IMR-90 (cell line): ENCODE data around the gene CFP.

Source experiments
- CHD1 ChIP-seq: IDR thresholded peaks from 2 replicates; pipeline ENCODE4 v1.6.1; 2012; ENCODE audit warnings: low read depth, low read length, improper control_type of control experiment
- FOS ChIP-seq: fragments of 150-350 bp; IDR thresholded peaks from 2 replicates; pipeline ENCODE4 v1.6.1; 2016; ENCODE audit warnings: low read depth, low read length
- MAFK ChIP-seq: IDR thresholded peaks from 2 replicates; pipeline ENCODE4 v1.6.1; 2012; ENCODE audit warnings: low read depth, low read length, improper control_type of control experiment
- MAZ ChIP-seq: IDR thresholded peaks from 2 replicates; pipeline ENCODE4 v1.6.1; 2012; ENCODE audit warnings: low read depth, mild to moderate bottlenecking, low read length, improper control_type of control experiment, moderate library complexity, borderline replicate concordance
- POLR2A ChIP-seq: IDR thresholded peaks from 2 replicates; pipeline ENCODE4 v1.6.1; 2012; ENCODE audit warnings: mild to moderate bottlenecking, low read depth, low read length
- RAD21 ChIP-seq: IDR thresholded peaks from 2 replicates; pipeline ENCODE4 v1.6.1; 2012; ENCODE audit warnings: low read length, improper control_type of control experiment
- SMC3 ChIP-seq: fragments of 150-350 bp; IDR thresholded peaks from 2 replicates; pipeline ENCODE4 v1.6.1; 2016; ENCODE audit warnings: low read depth, mild to moderate bottlenecking, antibody characterized with exemption, low read length, moderate library complexity
- TF ChIP-seq, protein P1 (sequence below): conservative IDR thresholded peaks from 2 replicates; pipeline ENCODE4 v1.5.1; 2012; ENCODE audit warnings: mild to moderate bottlenecking, low read depth, low read length, improper control_type of control experiment

GRCh38 chrX:47585273-47585672 lies 44.5 kb downstream of the CFP start:
- TF ChIP-seq MAFK (no peak), POLR2A (no peak; the same call in 1 of the 2 replicates), FOS (no peak), RAD21 (no peak), SMC3 (no peak), CHD1 (no peak), MAZ (no peak)
- TF ChIP-seq, protein P1, sequence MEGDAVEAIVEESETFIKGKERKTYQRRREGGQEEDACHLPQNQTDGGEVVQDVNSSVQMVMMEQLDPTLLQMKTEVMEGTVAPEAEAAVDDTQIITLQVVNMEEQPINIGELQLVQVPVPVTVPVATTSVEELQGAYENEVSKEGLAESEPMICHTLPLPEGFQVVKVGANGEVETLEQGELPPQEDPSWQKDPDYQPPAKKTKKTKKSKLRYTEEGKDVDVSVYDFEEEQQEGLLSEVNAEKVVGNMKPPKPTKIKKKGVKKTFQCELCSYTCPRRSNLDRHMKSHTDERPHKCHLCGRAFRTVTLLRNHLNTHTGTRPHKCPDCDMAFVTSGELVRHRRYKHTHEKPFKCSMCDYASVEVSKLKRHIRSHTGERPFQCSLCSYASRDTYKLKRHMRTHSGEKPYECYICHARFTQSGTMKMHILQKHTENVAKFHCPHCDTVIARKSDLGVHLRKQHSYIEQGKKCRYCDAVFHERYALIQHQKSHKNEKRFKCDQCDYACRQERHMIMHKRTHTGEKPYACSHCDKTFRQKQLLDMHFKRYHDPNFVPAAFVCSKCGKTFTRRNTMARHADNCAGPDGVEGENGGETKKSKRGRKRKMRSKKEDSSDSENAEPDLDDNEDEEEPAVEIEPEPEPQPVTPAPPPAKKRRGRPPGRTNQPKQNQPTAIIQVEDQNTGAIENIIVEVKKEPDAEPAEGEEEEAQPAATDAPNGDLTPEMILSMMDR = no peak
